HG03439 (cell line): Measurements from ENCODE around the gene HSPA14.
"Not testable (repeated sequence)": the region's sequence is repeated elsewhere in the genome, so short reads cannot be mapped to it uniquely, and the experiment has no call there.

Experiments
- ATAC-seq: cut with Tn5 transposase; IDR thresholded peaks from one replicate; pipeline ENCODE4 v1.9.1; 2021; ENCODE audit warnings: mild to moderate bottlenecking, moderate library complexity; ENCODE audit not compliant: unreplicated experiment

Gene HSPA14

GRCh38 chr10:14879124-14879927 is 41.2 kb downstream of the HSPA14 start:
- ATAC-seq, result peak; percentile 25

- ATAC-seq, result no peak
Observed at GRCh38 chr10:14879928-14880193, 41.8 kb downstream of the HSPA14 start.

GRCh38 chr10:14880229-14880628 is 42.1 kb downstream of the HSPA14 start:
- no peak for ATAC-seq

GRCh38 chr10:14884082-14884481 is 46.0 kb downstream of the HSPA14 start:
- ATAC-seq, result no peak

- ATAC-seq, result no peak
Observed at GRCh38 chr10:14889318-14889717, 51.2 kb downstream of the HSPA14 start.

GRCh38 chr10:14891151-14891550 is 53.0 kb downstream of the HSPA14 start:
- ATAC-seq, result no peak

- ATAC-seq, result no peak
Observed at GRCh38 chr10:14904316-14904732, 66.2 kb downstream of the HSPA14 start.

- ATAC-seq, result no peak
Observed at GRCh38 chr10:14904864-14905263, 66.8 kb downstream of the HSPA14 start.

- no peak for ATAC-seq
Observed at GRCh38 chr10:14905890-14906289, 67.8 kb downstream of the HSPA14 start.

- no peak for ATAC-seq
Observed at GRCh38 chr10:14906765-14907164, 68.7 kb downstream of the HSPA14 start.

- ATAC-seq, result not testable (repeated sequence)
Observed at GRCh38 chr10:14907591-14907990, 69.5 kb downstream of the HSPA14 start.

- no peak for ATAC-seq
Observed at GRCh38 chr10:14909101-14909500, 71.0 kb downstream of the HSPA14 start.

- no peak for ATAC-seq
Observed at GRCh38 chr10:14910953-14911352, 72.8 kb downstream of the HSPA14 start.

GRCh38 chr10:14911801-14912200 is 73.7 kb downstream of the HSPA14 start:
- ATAC-seq, result no peak

GRCh38 chr10:14916600-14916999 is 78.5 kb downstream of the HSPA14 start:
- no peak for ATAC-seq

GRCh38 chr10:14917827-14918226 is 79.7 kb downstream of the HSPA14 start:
- no peak for ATAC-seq

- ATAC-seq, result no peak
Observed at GRCh38 chr10:14918964-14919363, 80.9 kb downstream of the HSPA14 start.
